Astrocyte of the cerebellum (primary cell): ENCODE data around the gene CASP9.

Experiments
- DNase-seq: peaks from one replicate; pipeline ENCODE4 v3.0.0-alpha.2; 2011; ENCODE audit warnings: low read depth
- H3K4me3 ChIP-seq: 2 replicates; pipeline ENCODE4 v1.5.1; 2011; ENCODE audit warnings: mild to moderate bottlenecking, low read depth, low read length, moderate library complexity
- in situ Hi-C: cut with HindIII; loops from 2 replicates; pipeline ENCODE4 v1.10.0; 2017; ENCODE audit warnings: low sequenced_read_pairs
- TF ChIP-seq, protein P1 (sequence below): IDR thresholded peaks from 2 replicates; pipeline ENCODE4 v1.5.1; 2012; ENCODE audit warnings: low read length, low read depth, moderate library complexity, mild to moderate bottlenecking; ENCODE audit errors: missing control alignments

Gene CASP9

DNA sequence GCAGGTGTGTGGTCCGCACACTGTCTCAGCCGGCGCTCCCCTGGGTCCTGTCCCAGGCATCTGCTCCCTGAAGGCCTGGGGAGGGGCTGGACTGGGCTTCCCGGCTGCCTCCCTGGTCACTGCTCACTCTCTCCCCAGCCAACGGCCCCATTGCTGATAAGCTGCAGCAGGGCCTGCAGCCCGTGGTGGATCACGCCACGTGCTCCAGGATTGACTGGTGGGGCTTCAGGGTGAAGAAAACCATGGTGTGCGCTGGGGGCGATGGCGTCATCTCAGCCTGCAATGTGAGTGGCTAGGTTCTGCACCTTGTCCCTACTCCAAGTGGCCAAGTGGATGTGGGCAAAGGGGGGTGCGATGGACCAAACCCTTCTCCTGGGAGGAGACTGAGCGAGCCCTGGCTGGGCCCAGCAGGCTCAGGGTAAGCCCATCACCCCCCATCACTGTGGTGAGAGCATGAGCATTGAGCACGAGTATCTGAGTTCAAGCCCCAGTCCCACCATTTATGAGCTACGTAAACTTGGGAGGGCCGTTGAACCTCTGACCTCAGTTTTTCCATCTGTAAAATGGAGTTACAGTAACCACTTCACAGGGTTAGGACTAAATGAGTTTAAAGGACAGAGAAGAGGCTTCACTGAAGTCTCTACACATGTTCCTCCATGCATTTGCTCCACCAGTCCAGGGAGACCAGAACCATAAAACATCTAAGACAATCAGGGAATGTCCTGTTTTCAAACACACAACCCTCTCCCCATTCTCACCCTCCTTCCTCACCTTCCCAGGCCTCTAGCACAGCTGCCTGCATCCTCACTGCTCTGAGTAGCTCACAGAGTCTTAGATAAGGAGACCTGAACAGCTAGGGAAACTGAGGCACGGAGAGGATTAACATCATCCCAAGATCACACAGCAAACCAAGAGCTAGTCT lies 79.3 kb downstream of the CASP9 start:
- in situ Hi-C loops, result loop anchor here (5.0 to 25.0 kb wide), 2 partner anchors 48 to 307 kb away; no protein-coding TSS in a partner anchor
- no peak for DNase-seq
- TF ChIP-seq, protein P1, sequence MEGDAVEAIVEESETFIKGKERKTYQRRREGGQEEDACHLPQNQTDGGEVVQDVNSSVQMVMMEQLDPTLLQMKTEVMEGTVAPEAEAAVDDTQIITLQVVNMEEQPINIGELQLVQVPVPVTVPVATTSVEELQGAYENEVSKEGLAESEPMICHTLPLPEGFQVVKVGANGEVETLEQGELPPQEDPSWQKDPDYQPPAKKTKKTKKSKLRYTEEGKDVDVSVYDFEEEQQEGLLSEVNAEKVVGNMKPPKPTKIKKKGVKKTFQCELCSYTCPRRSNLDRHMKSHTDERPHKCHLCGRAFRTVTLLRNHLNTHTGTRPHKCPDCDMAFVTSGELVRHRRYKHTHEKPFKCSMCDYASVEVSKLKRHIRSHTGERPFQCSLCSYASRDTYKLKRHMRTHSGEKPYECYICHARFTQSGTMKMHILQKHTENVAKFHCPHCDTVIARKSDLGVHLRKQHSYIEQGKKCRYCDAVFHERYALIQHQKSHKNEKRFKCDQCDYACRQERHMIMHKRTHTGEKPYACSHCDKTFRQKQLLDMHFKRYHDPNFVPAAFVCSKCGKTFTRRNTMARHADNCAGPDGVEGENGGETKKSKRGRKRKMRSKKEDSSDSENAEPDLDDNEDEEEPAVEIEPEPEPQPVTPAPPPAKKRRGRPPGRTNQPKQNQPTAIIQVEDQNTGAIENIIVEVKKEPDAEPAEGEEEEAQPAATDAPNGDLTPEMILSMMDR, result no peak
- H3K4me3 ChIP-seq, result no peak overlapping the region

DNA sequence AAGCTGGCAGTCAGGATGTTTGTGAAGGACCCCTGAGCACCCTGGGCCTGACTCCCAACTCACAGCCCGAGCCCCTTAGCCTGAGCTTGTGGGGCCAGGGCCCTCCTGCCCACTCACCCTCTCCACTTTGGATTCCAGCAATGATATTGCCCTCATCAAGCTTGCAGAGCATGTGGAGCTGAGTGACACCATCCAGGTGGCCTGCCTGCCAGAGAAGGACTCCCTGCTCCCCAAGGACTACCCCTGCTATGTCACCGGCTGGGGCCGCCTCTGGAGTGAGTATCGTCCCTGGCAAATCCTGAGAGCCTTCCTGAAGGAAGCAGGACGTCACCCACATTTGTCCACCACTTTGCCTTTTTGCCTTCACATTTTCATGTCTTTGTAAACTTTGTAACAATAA lies 80.7 kb downstream of the CASP9 start:
- DNase-seq, result no peak
- TF ChIP-seq, protein P1, result no peak
- in situ Hi-C loops, result loop anchor here (5.0 to 25.0 kb wide), 2 partner anchors 49 to 306 kb away; no protein-coding TSS in a partner anchor
- no peak overlapping the region for H3K4me3 ChIP-seq

DNA sequence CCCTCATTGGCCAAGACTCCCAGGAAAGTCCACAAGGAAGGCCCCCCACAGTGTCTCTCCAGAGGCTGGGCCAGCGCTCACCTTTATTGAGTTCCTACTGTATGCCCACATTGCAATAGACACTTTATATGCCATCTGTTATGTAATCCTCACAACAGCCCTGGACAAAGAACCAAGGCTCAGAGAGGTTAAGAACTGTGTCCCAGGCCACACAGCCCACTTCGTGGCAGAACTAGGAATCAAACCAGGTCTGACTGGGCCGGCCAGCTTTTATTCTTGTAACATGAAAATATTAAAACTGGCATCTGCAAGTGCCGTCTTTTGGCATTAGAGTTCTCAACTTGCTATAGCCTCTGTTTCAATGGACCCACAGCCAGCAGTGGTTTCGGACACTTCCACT lies 81.3 kb downstream of the CASP9 start:
- in situ Hi-C loops, result loop anchor here (5.0 to 25.0 kb wide), 2 partner anchors 50 to 305 kb away; no protein-coding TSS in a partner anchor
- H3K4me3 ChIP-seq, result no peak overlapping the region
- no peak for DNase-seq
- TF ChIP-seq, protein P1, result no peak

DNA sequence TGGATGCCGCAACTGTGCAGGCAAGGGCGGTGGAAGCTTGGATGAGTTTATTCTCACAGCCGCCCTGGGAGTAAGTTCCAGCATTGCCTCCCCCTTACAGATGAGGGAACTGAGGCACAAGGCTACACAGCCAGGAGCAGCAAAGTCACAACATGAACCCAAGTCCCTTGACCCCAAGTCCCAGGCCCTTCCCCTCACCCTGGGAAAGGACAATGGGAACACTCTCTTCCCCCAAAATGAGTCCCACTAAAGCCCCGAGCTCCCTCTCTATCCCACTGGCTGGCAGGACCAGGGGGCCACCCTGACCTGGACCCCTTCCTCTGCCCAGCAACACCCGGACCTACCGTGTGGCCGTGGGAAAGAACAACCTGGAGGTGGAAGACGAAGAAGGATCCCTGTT lies 81.9 kb downstream of the CASP9 start:
- in situ Hi-C loops, result loop anchor here (5.0 to 25.0 kb wide), 2 partner anchors 50 to 305 kb away; no protein-coding TSS in a partner anchor
- DNase-seq, result no peak
- TF ChIP-seq, protein P1, result no peak
- H3K4me3 ChIP-seq, result no peak overlapping the region
